ENCODE results near the gene RALGPS2.
A peak's percentile ranks its signal among the peaks of the same experiment; 100 is the strongest.

The RALGPS2 gene, protein sequence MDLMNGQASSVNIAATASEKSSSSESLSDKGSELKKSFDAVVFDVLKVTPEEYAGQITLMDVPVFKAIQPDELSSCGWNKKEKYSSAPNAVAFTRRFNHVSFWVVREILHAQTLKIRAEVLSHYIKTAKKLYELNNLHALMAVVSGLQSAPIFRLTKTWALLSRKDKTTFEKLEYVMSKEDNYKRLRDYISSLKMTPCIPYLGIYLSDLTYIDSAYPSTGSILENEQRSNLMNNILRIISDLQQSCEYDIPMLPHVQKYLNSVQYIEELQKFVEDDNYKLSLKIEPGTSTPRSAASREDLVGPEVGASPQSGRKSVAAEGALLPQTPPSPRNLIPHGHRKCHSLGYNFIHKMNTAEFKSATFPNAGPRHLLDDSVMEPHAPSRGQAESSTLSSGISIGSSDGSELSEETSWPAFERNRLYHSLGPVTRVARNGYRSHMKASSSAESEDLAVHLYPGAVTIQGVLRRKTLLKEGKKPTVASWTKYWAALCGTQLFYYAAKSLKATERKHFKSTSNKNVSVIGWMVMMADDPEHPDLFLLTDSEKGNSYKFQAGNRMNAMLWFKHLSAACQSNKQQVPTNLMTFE

DNA sequence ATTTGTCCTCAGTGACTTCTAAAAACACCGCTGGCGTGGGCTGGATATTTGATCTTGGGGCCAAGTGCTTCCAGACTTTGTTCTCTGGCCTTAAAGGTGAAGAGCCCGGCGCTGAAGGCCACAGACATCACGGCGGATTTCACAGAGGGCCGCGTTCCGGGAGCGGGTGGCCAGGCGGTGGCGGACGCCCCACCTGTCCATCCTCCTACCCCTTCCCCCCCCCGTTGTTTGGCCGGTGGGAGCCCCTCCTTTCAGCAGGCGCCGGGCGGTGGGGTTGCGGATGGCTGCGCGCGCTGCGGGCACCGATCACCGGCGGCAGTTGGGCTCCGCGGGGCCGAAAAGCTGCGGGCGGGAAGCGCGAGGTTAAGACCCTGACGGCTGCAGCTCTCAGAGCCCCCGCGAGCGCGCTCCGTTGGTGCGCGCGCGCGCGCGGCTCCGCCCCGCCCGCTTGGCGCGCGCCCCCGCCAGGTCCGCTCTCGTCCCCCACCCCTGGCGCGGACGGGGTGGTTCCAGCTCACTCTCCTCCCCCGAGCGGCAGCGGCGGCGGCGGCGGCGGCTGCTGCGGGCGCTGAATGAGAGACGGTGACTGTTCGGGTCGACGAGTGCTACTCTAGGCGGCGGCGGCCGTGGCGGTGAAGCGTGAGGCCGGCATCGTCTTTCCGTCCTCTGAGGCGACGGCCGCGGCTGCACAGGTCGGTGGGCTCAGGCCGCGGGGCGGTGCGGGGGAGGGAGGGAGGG, at the start of gene RALGPS2:
Gene RALGPS2, plus strand, starts transcription at position 517 of the 738 bp plus-strand sequence. CDS start 51,521 bp downstream, outside the sequence.
- peak; percentile 67 for DNase-seq

DNA sequence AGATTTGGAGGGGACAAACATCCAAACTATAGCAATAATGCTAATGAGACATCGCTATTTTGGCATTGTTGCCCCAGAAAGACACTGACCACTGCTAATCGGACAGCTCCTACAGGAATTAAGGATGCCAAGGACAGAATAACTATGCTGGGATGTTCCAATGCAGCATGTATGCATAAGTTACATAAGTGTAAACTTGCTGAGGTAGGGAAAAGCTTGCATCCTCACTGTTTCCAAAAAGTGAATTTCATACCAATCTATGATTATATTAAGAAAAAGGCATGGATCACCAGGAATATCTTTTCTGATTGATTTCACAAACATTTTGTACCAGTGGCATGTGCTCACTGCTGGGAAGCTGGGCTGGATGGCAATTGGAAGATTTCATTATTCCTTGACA, 45.8 kb upstream of the RALGPS2 start:
- no peak for DNase-seq

DNA sequence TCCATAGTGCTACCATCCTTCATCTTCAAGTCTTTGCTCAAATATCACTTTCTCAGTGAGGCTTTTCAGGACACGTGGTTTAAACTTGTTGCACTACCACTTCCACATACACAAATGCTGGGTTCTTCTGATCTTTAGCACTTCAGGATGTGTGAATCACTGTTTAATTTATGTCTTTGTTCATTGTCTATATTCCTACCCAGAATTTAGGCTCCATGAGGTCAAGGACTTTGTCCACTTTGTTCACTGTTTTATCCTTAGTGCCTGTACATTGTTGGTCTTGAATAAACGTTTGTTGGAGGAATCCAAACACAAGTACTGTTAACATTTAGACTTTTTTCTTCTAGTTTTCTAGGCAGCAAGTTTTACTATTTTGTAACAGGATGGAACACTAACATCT, 42.6 kb upstream of the RALGPS2 start:
- no peak for DNase-seq

DNA sequence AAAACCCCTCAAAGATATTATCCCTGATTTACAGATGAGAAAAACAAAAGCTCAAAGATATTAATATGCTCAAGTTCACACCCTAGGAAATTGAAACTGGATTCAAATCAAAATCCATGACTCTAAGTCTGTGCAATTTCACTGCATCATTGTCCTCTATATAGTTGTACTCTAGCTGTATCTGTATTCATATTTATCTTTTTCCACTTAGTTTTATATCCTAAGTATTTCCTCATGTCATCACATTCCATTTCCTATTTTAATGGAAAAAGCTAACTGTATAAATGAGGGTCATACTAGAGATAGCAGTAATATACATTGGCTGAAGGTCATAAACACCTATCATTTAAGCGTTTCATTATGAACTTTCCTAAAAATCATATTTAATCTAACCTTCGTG, 42.2 kb upstream of the RALGPS2 start:
- no peak for DNase-seq

DNA sequence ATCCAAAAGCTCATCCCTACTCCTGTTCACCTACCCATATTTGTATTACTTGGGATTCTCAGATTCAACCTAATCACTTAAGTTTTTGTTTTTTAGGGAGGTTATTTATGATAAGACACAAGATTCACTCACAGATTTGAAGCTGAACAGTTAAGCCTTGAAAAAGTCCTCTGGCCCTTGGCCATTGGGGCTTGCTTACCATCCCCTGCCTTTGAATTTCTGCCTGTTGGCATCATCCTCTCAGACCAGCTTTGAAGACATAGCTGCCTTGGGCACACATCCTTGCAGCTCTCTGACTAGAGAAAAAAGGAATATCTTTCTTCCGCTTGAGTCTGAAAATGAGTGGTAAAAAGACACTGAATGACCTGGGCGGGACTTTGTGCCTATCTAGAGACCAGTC, 41.8 kb upstream of the RALGPS2 start:
- no peak for DNase-seq

DNA sequence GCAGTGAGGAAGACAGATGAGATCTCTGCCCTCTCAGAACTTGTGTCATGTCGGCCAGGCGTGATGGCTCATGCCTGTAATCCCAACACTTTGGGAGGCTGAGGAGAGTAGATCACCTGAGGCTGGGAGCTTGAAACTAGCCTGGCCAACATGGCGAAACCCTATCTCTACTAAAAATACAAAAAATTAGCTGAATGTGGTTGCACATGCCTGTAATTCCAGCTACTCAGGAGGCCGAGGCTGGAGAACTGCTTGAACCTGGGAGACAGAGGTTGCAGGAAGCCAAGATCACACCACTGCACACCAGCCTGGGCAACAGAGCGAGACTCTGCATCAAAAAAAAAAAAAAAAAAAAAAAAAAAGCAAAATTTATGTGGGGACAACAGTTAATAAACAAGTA, 40.9 kb upstream of the RALGPS2 start:
- no peak for DNase-seq

DNA sequence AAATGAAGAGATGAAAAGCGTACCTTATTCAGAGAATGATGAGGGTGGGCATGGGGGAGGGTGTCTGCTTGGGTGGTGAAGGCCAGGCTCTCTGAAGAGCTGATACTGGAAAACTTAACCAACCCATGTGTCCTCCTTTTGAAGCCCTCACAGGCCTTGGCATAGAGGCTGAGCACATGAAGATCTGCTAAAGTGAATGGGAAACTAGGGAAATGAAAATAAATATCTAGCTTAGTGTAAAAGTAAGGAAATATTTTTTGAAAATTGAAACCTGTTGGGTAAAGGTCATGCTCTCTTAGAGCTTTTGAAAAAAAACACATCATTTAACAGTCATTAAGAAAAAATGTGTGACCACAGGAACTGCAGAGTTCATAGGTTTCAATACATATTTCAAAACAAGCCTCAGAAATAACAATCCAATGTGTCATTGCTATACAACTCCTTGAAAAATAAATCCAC, 40.5 kb upstream of the RALGPS2 start:
- DNase-seq: no peak

DNA sequence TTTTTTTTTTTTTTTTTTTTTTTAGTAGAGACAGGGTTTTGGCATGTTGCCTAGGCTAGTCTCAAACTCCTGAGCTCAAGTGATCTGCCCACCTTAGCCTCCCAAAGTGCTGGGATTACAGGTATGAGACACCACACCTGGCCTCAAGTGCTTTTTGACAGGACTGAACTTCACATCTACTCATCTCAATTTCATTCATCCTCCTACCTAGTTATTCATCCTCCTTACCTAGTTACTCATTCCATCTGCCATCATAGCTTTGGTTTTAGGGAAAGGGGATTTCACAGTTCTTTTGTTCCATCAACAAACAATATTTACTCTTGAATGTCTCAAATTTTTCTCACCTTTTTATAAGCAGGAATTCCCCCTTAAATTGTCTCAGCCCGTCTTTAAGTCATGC, 38.6 kb upstream of the RALGPS2 start:
- no peak for DNase-seq

DNA sequence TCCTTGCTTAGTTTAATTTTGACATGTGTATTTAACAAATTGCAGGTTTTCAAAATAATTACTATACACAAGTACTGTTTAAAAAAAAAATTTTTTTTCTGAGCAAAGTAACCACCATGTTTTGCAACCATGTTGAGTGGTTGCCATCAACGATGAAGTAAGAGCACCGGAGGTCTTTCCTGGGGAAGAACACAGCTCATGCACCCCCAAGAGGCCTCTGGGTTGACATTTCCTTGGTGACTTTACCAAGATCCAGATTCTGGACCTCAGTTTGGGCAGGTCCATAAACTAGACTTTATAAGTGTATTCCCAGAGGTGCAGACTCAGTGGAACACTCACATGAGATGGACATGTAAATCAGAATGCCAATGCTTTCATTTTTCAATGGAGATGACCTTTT, 36.8 kb upstream of the RALGPS2 start:
- no peak for DNase-seq

DNA sequence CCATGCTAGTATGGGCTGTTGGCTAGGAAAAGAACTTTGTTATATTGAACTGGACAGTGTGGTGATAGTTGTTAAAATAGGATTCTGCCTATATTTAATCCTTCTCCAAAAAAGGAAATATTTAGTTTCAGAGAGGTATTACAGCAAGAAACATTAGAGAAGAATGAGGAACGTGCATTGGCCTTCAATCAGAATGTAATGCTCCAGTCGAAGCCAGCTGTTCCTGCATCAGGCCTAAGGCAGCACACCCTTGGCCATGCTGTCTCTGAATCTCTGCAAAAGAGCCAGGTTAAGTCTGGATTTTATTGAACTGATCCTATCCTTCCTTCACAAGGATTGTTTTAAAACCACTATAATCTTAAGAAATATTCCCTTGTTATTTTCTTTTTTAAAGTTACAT, 35.3 kb upstream of the RALGPS2 start:
- DNase-seq: no peak

DNA sequence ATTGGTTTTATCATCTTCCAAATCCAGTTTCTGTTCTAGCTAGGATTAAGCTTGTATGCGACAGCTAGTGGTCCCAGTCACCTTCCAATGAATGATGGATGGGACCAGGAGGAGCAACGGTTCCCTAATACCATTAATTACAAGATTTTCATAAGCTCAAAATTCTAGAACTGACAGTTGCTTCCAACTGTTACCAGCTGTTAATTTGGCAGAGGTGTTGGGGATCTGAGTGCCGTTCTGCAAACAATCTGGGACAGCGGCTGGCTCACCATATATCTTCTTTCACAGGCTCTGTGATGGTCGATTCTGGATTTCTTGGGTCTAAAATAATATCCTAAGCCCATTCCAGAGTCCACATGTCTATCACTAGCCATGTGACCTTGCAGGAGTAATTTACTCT, 34.5 kb upstream of the RALGPS2 start:
- no peak for DNase-seq

DNA sequence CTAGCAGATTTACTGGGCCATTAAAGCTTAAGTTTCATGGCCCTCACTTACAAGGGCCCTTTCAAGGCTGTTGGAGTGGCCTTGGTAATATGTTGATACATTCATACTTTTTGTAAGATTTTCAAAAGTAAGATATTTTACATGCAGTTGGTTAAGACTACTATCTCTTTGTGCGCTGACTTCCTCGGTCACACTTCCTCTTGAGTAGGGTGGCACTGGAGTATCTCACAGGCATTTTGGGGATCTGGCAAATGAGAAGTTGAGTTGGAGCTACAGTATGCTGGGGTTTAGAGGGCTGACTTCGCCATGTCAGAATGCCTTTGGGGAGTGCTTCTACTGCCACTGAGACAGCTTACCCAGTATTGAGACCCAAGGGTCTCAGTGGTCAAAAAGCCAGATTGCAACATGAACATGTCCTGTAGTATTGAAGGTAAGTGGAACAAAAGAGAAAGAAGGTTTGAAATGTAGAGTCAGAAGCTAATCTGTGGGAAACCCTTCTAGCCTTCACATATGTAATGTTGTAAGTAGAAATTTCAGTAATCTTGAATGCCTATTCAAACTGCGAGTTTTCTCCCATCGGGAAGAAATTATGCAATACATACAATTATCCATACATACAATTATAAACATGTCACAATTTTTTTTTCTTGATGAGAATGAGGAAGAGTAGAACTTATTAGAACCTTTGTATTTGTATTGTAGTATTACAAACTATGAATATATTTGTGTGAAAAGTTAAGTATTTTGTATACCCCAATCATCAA, 32.3 kb upstream of the RALGPS2 start:
- DNase-seq: no peak

DNA sequence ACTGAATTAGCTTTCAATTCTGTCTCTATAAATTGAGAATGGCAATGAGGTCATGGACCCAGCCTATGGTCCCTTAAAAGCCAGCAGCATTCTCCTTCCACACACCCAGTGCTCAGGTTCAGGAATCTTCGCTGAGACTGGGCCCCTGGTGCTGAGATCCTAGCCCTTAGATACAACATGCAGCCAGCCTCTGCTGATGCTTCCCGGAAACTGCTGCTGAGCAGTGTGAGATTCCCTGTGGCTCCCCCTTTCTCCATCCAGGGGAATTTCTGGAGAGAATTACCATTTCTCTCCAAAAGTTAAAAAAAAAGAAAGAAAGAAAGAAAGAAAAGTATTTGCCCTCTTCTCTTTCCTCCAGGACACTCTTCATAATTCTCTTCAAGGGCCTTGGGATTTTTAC, 31.7 kb upstream of the RALGPS2 start:
- no peak for DNase-seq

DNA sequence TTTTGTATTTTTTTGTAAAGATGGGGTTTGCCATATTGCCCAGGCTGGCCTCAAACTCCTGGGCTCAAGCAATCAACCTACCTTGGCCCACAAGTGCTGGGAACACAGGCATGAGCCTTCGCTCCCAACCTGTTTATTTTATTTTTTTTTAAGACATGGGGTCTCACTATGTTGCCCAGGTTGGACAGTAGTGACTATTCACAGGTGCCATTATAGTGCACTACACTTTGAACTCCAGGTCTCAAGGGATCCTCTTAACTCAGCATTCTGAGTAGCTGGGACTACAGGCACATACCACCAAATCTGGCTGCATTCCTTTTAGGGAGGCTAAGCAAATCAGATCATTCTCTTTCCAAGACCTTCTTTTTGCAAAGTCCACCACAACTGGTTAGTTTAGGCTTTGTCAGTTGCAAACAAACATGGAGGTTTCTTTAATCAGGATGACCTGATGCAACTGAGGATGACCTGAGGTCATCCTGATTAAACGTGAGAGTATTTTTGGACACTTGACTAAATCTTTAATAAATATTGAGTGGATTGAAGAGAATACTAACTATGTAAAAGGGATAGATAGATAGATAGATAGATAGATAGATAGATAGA, 30.0 kb upstream of the RALGPS2 start:
- no peak for DNase-seq

DNA sequence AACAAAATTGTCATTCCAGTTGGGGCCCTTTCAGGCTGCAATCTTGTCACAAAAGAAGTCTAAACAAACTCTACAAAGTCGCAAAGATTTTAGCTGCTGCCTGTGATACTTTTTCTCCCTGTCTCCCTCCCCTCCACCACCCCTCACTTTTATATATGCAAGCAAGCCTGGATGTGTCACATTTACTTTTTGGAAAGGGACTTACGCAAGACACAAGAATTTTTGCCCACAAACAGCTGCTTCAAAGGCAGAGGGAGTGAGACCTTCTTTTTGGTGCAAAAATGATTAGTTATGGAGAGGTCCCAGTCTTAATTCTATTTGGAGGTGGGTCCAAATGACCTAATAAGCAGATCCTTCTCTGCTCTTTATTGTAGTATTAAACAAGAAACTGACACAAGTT, 22.9 kb upstream of the RALGPS2 start:
- DNase-seq: no peak

DNA sequence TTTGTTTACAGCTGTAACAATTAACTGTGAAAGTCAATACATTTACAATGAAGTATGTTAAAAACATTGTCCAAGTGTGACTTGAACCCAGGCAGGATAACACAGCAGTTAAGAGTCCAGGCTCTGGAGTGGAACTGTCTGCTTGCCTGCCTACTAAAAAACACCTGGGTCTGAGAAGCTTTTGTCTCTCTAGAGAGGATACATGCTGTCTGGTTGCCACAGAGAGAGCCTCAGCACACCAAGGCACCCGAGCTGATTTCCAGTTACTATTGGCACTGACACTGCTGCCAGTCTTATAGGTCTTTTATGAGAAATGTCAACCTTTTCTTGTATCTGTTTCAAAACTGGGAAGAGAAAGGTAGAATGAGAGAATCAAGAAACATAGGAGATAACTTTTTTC, 20.2 kb upstream of the RALGPS2 start:
- no peak for DNase-seq

DNA sequence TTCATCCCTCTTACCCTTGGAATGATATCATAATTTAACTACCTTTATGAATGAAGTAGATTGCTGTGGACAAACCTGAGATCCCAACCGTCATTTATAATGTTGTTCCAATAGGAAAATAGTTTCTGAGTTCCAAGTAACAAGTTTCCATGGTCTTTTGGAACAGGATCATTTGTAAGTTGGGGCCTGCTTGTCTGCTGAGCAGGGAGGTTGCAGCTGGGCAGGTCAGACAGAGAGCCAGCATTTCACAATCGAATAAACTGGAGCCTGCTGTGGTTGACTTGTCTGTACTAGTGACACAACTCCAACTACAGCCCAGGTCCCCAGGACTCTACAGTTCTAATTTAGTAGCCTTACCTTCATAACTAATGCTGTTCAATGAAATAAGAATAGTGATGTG, 18.6 kb upstream of the RALGPS2 start:
- no peak for DNase-seq

DNA sequence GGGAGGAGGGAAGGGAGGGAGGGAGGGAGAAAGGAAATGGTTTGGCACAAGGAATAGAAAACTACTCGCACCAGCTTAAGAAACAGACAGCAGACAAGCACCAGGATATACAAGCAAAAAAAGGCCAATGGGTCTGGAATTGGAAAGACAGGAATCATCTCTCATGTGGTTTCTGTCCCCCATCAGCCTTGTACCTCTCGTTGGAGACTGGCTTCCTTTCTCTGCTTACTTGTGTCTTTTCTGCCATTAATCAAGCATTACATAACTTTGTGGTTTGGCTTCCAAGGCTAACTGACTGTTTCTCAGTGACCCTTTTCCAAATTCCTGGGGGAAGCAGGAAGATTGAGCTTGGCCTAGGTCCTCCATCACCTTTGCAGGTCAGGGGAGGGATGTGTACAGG, 11.8 kb upstream of the RALGPS2 start:
- no peak for DNase-seq

DNA sequence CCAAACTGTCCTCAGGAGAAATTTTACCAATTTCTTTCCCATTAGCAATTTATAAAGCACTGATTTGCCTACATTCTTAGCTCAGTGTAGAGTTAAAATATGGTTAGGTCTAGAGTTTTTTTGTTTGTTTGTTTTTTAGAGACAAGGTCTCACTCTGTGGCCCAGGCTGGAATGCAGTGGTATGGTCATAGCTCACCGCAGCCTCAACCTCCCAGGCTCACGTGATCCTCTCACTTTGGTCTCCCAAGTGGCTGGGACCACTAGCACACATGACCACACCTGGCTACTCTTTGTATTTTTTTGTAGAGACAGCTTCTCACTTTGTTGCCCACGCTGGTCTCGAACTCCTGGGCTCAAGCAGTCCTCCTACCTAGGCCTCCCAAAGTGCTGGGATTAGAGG, 10.6 kb upstream of the RALGPS2 start:
- no peak for DNase-seq

DNA sequence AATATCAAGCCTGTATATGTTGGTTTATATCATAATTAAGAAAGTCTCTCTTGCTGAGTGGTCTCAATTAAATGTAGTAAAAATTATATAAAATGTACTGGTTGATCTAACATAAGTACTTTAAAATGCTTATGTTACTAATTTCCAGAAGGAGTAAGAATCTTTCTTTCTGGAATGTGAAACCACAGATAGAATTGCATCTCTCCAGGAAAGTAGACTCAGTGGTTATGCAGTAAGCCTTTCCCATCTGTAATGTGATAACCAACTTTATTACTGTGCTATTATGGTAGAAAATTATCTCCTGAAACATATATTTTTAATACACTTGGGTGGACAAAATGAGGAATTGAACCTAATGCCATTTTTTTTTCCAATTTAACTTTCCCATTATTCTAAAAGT, 8.9 kb upstream of the RALGPS2 start:
- DNase-seq: no peak

DNA sequence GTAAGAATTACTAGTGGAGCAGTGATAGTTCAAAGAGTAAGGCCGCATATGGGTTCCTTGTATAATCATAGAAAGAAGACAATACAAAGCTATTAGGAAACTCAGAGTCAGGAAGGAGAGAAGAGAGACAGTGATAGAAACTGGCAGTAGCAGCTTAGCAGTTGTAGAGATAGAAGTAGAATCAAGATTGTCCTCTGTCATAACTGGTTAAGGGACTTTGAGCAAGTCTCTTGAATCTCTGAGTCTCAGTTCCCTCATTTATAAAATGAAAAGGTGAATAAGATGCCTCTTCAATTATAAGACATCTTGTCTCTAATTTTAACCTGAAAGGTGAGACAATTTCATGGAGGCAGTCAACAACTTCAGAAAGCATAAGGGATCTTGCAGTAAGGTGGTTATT, 6.5 kb upstream of the RALGPS2 start:
- no peak for DNase-seq

DNA sequence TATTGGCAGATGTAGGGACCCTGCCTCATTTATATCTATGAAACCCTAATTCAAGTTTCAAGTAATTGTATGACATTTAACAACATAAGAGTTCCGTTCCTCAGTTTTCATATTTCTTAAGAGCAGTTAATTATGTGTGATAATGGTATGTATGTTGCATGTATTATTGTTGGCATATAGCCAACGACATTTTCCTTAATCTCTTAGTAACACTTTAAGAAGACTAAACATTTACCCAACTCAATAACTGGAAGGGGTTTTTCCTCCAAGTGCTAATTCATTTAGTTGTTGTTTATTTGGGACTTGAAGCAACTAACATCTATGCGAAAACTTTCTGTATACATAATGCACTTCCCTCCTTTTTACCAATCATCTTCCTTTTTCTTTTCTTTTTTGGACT, 1.5 kb upstream of the RALGPS2 start:
- no peak for DNase-seq

DNA sequence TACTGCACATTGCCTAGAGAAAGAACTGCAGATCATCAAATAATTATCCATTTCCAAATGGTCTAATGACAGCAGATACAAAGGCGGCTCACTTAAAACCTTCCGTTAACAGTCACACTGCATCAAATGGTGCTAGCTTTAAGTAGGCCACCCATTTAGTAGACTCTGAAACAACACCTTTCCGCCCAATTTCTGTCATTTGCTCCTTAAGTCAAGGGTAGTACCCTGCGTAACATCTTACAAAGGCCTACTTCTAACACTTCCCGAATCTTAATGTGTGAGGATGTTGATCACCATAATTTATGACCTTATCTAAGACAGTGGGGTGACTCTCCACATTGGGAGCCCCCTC, 692 bp upstream of the RALGPS2 start:
- no peak for DNase-seq

Measured in NCI-H510A (cell line).